Activated T-helper 1 cell treated with Interleukin-2 at 50 U/mL for 16 hours (primary cell): Measurements from ENCODE around the gene U2AF2.

Experiments
- DNase-seq: peaks from one replicate; pipeline ENCODE4 v3.0.0-alpha.2; 2020; ENCODE audit warnings: low read depth

U2AF2 gene

GRCh38 chr19:55654868-55655647 is at the start of gene U2AF2:
Gene U2AF2 (plus strand): TSS chr19:55655035. CDS start chr19:55655105, 70 bp downstream.
- peak; percentile 95 for DNase-seq

- DNase-seq = peak; percentile 96
Observed at GRCh38 chr19:55605207-55605636, 49.6 kb upstream of the U2AF2 start.

- peak; percentile 49 for DNase-seq
Observed at GRCh38 chr19:55605637-55606470, 49.0 kb upstream of the U2AF2 start, which contains the start of gene ZNF865. Gene ZNF865 (plus strand): TSS chr19:55605647. CDS start chr19:55613619, 7,972 bp downstream.

GRCh38 chr19:55606471-55606787 is 48.4 kb upstream of the U2AF2 start:
- DNase-seq = no peak

- DNase-seq = no peak
Observed at GRCh38 chr19:55606817-55607216, 48.0 kb upstream of the U2AF2 start.

GRCh38 chr19:55609326-55609725 is 45.5 kb upstream of the U2AF2 start:
- no peak for DNase-seq

GRCh38 chr19:55611300-55611982 is 43.4 kb upstream of the U2AF2 start:
- DNase-seq = no peak

- no peak for DNase-seq
Observed at GRCh38 chr19:55611983-55612645, 42.7 kb upstream of the U2AF2 start.

- no peak for DNase-seq
Observed at GRCh38 chr19:55613396-55613795, 41.4 kb upstream of the U2AF2 start.

GRCh38 chr19:55613930-55614710 is 40.7 kb upstream of the U2AF2 start:
- DNase-seq = no peak

- no peak for DNase-seq
Observed at GRCh38 chr19:55614711-55615542, 39.9 kb upstream of the U2AF2 start.

GRCh38 chr19:55615543-55616394 is 39.1 kb upstream of the U2AF2 start:
- DNase-seq = no peak

GRCh38 chr19:55616395-55616875 is 38.4 kb upstream of the U2AF2 start:
- DNase-seq = no peak

- DNase-seq = no peak
Observed at GRCh38 chr19:55617426-55617825, 37.4 kb upstream of the U2AF2 start.

GRCh38 chr19:55618426-55618825 is 36.4 kb upstream of the U2AF2 start:
- DNase-seq = no peak

GRCh38 chr19:55619286-55619685 is 35.5 kb upstream of the U2AF2 start:
- DNase-seq = no peak

- DNase-seq = no peak
Observed at GRCh38 chr19:55620410-55621204, 34.2 kb upstream of the U2AF2 start.

- no peak for DNase-seq
Observed at GRCh38 chr19:55621205-55621672, 33.6 kb upstream of the U2AF2 start.
